Tibial artery (tissue), 4 donors: ENCODE measurements around the gene OSBPL1A.

Experiments used
- DNase-seq, 2 donors: peaks; one replicate each; pipeline ENCODE4 v3.0.0-alpha.2; 2019
- H3K27ac ChIP-seq, 2 donors: fragments of 200-600 bp; sonication (generic) in 1 of 2; 1 replicate in 1 of 2; 2 replicates in 1 of 2; pipeline ENCODE4 v1.5.1; 2018 to 2019; ENCODE audit warnings: mild to moderate bottlenecking in 1 of 2
- H3K27me3 ChIP-seq, 2 donors: fragments of 200-600 bp; sonication (generic) in 1 of 2; one replicate each; pipeline versions ENCODE4 v1.5.1 to v1.6.0; 2016 to 2019
- H3K36me3 ChIP-seq, 3 donors: fragments of 200-600 bp; sonication (generic) in 2 of 3; one replicate each; pipeline ENCODE4 v1.5.1; 2016 to 2019; ENCODE audit warnings: mild to moderate bottlenecking in 2 of 3
- H3K4me1 ChIP-seq, 4 donors: fragments of 200-600 bp; sonication (generic) in 2 of 4; 1 replicate in 3 of 4; 2 replicates in 1 of 4; pipeline ENCODE4 v1.5.1; 2016 to 2019
- H3K4me3 ChIP-seq, 2 donors: fragments of 200-600 bp; sonication (generic) in 1 of 2; 1 replicate in 1 of 2; 2 replicates in 1 of 2; pipeline ENCODE4 v1.5.1; 2018 to 2019; ENCODE audit warnings: mild to moderate bottlenecking in 2 of 2
- H3K9me3 ChIP-seq, 3 donors: fragments of 200-600 bp; sonication (generic) in 1 of 3; one replicate each; pipeline ENCODE4 v1.5.1; 2016 to 2019
- CTCF ChIP-seq, 2 experiments: fragments of 200-600 bp in 1 of 2; fragments of 450-650 bp in 1 of 2; IDR thresholded peaks; one replicate each; pipeline ENCODE4 v1.5.1; 2017 to 2019; ENCODE audit warnings: antibody characterized with exemption in 2 of 2, mild to moderate bottlenecking in 1 of 2, moderate library complexity in 1 of 2
- intact Hi-C: fragments of 100-400 bp; cut with DNase I; formaldehyde crosslinking; loops from one replicate; pipeline ENCODE4 v1.15.0; 2023; ENCODE audit warnings: low total_unique reads

The OSBPL1A gene

DNA sequence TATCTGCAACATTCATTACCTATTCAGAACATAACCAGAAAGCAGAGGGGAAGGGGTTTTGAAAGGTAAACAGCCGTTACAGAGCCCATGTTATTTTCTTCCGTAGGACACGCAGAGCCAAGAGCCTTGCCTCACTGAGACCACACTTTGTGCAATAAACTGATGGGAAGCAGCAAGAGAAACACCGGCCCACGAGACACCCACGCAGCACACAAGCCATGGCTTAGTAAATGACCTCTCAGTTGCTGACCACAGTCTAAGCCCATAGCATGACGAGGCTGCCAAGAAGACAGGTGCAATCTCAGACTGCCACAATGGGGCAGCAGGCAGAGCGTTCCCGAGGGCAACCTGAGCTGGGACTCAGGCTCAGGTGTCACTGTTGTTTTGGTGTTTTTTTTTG is 199.2 kb downstream of the OSBPL1A start:
- intact Hi-C loops, result no loop called here
- Histone ChIP-seq H3K27me3 (no peaks in the 10 kb centered on the region), H3K9me3 (no peaks in the 10 kb centered on the region), H3K4me3 (no peak overlapping the region), H3K27ac (no peak overlapping the region), H3K4me1 (peaks cover 0 to 17% (median 3%) of the 10 kb centered on the region in 4 donors), H3K36me3 (peaks cover 0 to 6% (median 0%) of the 10 kb centered on the region in 3 donors)
- no peak for TF ChIP-seq CTCF (IDR thresholded peaks at IDR 0.05)
- DNase-seq, result no peak

DNA sequence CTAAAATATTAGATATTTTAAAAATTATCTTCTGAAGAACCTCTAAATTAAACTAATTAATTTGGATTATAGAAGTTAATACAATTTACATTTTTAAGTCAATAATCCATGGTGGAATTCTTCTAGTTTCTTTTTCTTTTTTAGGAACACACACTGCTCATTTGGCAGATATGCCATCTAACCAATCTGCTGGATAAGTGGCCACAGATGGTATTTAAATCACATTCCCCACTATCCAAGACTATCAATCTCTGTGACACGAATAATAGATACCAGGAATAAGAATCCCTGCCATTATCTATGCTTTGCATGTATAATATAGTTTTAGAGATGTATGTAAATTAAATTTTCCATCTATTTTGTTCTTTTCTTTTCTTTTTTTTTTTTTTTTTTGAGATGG is 200.2 kb downstream of the OSBPL1A start:
- TF ChIP-seq CTCF (IDR thresholded peaks at IDR 0.05), result no peak
- H3K27me3 ChIP-seq, result no peaks in the 10 kb centered on the region
- H3K27ac ChIP-seq, result no peak overlapping the region
- no peak for DNase-seq
- no peak overlapping the region for H3K4me3 ChIP-seq
- H3K36me3 ChIP-seq, result peaks cover 0 to 6% (median 0%) of the 10 kb centered on the region in 3 donors
- intact Hi-C loops, result no loop called here
- peaks cover 0 to 19% (median 3%) of the 10 kb centered on the region in 4 donors for H3K4me1 ChIP-seq
- no peaks in the 10 kb centered on the region for H3K9me3 ChIP-seq

DNA sequence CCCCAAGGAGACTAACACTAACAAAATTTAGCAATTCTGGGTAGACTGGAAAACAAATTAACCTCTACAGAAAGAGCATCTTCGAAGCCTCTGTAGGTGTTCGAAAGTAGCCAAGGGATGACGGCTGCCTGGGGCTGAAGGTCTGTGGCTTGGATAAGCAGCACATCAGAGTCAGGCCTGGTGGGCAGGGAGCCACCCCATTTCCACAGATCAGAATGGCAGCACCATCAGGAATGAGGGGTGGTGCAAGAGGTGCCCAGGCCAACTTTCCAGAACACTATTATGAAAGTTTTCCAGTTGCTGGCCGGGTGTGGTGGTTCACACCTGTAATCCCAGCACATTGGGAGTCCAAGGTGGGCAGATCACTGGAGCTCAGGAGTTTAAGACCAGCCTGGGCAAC is 200.9 kb downstream of the OSBPL1A start:
- H3K4me1 ChIP-seq, result peaks cover 0 to 19% (median 3%) of the 10 kb centered on the region in 4 donors
- no peaks in the 10 kb centered on the region for H3K27me3 ChIP-seq
- peaks cover 0 to 6% (median 0%) of the 10 kb centered on the region in 3 donors for H3K36me3 ChIP-seq
- intact Hi-C loops, result no loop called here
- no peak for TF ChIP-seq CTCF (IDR thresholded peaks at IDR 0.05)
- no peak overlapping the region for H3K27ac ChIP-seq
- DNase-seq, result no peak
- H3K4me3 ChIP-seq, result no peak overlapping the region
- H3K9me3 ChIP-seq, result no peaks in the 10 kb centered on the region

- DNase-seq, result no peak
- Histone ChIP-seq H3K27ac (no peak overlapping the region), H3K4me3 (no peak overlapping the region), H3K4me1 (peaks cover 0 to 18% (median 0%) of the 10 kb centered on the region in 4 donors), H3K36me3 (peaks cover 0 to 6% (median 0%) of the 10 kb centered on the region in 3 donors), H3K9me3 (no peaks in the 10 kb centered on the region), H3K27me3 (no peaks in the 10 kb centered on the region)
- intact Hi-C loops, result no loop called here
- no peak for TF ChIP-seq CTCF (IDR thresholded peaks at IDR 0.05)
These were observed 202.1 kb downstream of the OSBPL1A start for GRCh38 chr18:24195296-24196053.

DNA sequence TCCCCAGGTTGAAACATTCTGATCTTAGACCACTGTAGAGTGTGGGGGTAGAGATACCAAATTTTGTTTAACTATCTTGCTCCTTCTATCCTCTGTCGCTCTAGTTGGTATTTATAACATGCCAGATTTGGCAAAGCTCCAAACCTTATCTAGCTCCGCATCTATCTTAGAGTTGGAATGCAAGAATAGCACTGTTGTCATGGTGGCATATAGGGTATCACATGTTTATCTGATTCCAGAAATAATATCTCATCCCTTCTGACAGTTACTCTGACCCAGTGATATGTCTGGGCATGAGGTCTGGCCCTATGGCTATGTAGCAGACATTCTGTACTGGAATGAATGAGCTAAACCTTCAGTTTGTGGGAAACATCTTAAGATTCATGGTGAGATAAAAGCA is 207.0 kb downstream of the OSBPL1A start:
- no peak for DNase-seq
- Histone ChIP-seq H3K27ac (no peak overlapping the region), H3K36me3 (peaks cover 0 to 6% (median 3%) of the 10 kb centered on the region in 3 donors), H3K9me3 (no peaks in the 10 kb centered on the region), H3K4me3 (no peak overlapping the region), H3K27me3 (no peaks in the 10 kb centered on the region), H3K4me1 (peaks cover 0 to 15% (median 3%) of the 10 kb centered on the region in 4 donors)
- intact Hi-C loops, result no loop called here
- no peak for TF ChIP-seq CTCF (IDR thresholded peaks at IDR 0.05)
